GM12875 (cell line): ENCODE results near the gene TIMM17A.

Experiments used
- H3K4me3 ChIP-seq: one replicate; pipeline ENCODE4 v1.5.1; 2011; ENCODE audit warnings: low read depth, low read length, control low read depth
- TF ChIP-seq, protein P1 (sequence below): IDR thresholded peaks from 2 replicates; pipeline ENCODE4 v1.5.1; 2011; ENCODE audit warnings: low read depth, mild to moderate bottlenecking, control low read depth, inconsistent platforms, low read length, moderate library complexity, borderline replicate concordance; ENCODE audit not compliant: insufficient read depth

Gene TIMM17A

GRCh38 chr1:201916649-201917249 lies 38.6 kb upstream of the TIMM17A start:
- TF ChIP-seq, protein P1, sequence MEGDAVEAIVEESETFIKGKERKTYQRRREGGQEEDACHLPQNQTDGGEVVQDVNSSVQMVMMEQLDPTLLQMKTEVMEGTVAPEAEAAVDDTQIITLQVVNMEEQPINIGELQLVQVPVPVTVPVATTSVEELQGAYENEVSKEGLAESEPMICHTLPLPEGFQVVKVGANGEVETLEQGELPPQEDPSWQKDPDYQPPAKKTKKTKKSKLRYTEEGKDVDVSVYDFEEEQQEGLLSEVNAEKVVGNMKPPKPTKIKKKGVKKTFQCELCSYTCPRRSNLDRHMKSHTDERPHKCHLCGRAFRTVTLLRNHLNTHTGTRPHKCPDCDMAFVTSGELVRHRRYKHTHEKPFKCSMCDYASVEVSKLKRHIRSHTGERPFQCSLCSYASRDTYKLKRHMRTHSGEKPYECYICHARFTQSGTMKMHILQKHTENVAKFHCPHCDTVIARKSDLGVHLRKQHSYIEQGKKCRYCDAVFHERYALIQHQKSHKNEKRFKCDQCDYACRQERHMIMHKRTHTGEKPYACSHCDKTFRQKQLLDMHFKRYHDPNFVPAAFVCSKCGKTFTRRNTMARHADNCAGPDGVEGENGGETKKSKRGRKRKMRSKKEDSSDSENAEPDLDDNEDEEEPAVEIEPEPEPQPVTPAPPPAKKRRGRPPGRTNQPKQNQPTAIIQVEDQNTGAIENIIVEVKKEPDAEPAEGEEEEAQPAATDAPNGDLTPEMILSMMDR, result no peak
- no peak overlapping the region for H3K4me3 ChIP-seq

- no peak overlapping the region for H3K4me3 ChIP-seq
- TF ChIP-seq, protein P1, result no peak
Measured at GRCh38 chr1:201917362-201918033, 37.8 kb upstream of the TIMM17A start.

GRCh38 chr1:201918343-201918742 lies 37.0 kb upstream of the TIMM17A start:
- TF ChIP-seq, protein P1, result no peak
- H3K4me3 ChIP-seq, result no peak overlapping the region

DNA sequence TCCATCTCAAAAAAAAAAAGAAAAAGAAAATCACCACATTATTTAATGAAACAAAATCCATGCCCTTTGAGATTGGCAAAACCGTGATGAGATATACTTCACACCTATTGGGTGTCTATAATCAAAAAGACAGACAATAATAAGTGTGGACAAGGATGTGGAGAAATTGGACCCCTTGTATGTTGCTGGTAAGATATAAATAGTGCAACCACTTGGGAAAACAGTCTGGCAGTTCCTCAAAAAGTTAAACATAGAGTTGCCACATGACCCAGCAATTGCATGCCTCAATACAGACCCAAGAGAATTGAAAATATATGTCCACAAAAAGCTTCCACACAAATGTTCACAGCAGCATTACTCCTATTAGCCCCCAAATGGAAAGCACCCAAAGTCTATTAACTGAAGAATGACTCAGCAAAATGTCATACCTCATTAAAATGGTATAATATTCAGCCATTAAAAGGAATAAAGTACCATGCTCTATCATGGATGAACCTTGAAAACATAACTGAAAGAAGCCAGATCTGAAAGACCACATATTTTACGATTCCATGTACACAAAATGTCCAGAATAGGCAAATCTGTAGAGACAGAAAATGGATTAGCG lies 33.2 kb upstream of the TIMM17A start:
- TF ChIP-seq, protein P1, result no peak
- no peak overlapping the region for H3K4me3 ChIP-seq

- H3K4me3 ChIP-seq, result no peak overlapping the region
- TF ChIP-seq, protein P1, result no peak
Measured at GRCh38 chr1:201925301-201925567, 30.1 kb upstream of the TIMM17A start.

- H3K4me3 ChIP-seq, result no peak overlapping the region
- TF ChIP-seq, protein P1, result no peak
Measured at GRCh38 chr1:201925981-201926645, 29.2 kb upstream of the TIMM17A start.
